GM19324 (cell line): ENCODE results near the gene LGALS1.
"Not testable (repeated sequence)": the region's sequence is repeated elsewhere in the genome, so short reads cannot be mapped to it uniquely, and the experiment has no call there.

Experiments used
- ATAC-seq: cut with Tn5 transposase; IDR thresholded peaks from one replicate; pipeline ENCODE4 v1.9.1; 2021; ENCODE audit warnings: mild to moderate bottlenecking, moderate library complexity; ENCODE audit not compliant: unreplicated experiment, low FRiP score

LGALS1 gene

DNA sequence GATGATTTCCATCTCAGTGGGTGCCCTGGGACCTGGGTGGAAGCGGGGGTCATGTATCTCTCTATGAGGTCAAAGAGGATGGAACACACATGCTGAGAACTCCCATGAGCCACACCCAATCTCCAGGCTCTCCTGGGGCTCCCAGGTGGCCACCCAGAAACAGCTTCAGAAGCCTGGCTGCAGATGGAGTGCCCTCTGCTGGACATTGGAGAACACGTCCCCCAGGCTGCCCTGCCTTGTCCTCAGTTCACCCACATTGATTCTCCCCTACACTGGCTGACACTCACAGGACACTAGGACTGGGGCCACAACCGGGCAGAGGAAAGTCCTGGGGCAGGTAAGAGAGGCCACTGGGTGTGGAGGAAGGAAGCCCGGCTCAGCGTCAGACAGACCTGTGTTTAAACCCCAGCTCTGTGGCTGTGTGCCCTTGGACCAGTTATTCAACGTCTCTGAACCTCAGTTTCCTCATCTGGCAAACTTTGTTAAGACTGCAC is 6.2 kb downstream of the LGALS1 start:
- ATAC-seq, result no peak

DNA sequence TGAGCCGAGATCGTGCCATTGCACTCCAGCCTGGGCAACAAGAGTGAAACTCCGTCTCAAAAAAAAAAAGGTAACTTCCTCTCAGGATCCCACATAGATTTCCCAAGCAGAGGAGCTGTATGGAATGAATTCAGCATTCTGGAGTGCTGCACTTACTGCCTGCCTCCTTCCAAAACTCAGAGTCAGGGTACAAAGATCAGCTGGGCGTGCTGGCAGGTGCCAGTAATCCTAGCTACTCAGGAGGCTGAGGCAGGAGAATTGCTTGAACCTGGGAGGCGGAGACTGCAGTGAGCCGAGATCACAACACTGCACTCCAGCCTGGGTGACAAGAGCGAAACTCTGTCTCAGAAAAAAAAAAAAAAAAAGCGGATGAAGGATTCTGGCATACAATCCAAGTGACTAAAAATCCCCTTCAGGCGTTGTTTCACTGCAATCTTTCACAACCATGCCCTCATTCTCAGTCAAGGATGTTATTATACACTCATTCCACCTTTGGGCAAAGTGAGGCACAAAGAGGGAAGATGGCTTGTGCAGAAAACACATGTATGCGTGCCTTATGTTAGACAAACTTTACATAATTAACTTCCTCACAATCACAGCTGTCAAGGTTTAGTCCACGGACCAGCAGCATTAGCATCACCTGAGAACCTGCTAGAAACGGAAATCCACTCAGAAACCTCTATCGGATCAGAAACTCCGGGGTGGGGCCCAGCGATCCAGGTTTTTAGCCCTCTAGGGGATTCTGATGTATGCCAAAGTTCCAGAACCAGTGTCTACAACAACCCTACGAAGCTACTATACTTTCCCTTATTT is 9.6 kb downstream of the LGALS1 start:
- ATAC-seq, result no peak

- ATAC-seq, result peak; percentile 84
Measured at GRCh38 chr22:37686002-37686982, 10.9 kb downstream of the LGALS1 start, which contains the start of gene NOL12. Gene NOL12 (plus strand): TSS chr22:37686343. CDS start chr22:37686393, 50 bp downstream.

- ATAC-seq, result no peak
Measured at GRCh38 chr22:37690407-37690806, 15.0 kb downstream of the LGALS1 start.

GRCh38 chr22:37690901-37691504 is 15.6 kb downstream of the LGALS1 start:
- no peak for ATAC-seq

DNA sequence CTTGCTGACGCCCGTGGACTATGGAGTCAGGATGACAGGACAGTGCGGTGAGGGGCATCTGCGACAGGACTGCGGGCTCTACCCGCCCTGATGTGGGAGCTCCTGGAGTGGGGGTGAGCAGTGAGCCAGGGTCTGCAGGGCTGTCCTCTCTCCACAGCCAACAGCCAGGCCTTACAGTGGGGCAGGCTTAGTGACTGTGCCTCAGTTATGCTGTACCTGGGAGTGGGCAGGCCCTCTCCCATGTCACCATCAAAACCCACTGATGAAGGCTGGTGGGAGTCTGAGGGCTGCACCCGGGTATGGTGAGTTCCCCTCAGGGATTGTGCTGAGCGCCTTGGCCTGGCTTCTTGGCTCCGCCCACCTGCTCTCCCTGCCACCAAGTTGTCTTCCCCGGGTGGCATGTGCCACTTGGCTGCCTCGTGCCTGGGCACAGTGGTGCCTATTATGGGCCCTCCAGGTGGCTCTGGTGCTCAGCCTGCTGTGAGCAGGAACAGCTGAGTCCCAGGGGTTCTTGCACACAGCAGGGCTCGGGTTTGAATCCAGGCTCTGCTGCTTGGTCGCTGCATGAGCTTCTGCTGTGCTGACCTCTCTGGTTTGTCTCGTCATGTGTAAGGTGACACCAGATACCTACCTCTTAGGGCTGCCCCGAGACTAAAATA is 17.3 kb downstream of the LGALS1 start:
- no peak for ATAC-seq

DNA sequence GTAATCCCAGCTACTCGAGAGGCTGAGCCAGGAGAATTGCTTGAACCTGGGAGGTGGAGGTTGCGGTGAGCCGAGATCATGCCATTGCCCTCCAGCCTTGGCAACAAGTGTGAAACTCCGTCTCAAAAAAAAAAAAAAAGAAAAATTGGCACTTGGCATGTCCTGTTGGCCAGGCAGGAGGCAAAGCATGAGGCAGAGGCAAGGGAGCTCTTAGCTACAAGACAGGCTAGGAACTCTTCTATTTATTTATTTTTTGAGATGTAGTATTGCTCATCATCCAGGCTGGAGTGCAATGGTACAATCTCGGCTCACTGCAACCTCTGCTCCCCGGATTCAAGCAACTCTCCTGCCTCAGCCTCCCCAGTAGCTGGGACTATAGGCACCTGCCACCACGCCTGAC is 18.7 kb downstream of the LGALS1 start:
- ATAC-seq, result not testable (repeated sequence)

DNA sequence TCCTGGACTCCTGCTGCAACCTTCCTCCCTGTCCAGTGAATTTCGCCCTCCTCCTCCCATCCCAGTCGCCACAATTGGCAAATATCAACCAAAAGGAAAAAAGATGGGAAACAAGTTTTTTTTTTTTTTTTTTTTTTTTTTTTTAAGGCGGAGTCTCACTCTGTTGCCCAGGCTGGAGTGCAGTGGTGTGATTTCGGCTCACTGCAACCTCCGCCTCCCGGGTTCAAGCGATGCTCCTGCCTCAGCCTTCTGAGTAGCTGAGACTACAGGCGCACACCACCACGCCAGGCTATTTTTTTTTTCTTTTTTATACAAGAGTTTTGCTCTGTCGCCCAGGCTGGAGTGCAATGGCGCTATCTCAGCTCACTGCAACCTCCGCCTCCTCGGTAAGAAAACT is 20.8 kb downstream of the LGALS1 start:
- not testable (repeated sequence) for ATAC-seq

DNA sequence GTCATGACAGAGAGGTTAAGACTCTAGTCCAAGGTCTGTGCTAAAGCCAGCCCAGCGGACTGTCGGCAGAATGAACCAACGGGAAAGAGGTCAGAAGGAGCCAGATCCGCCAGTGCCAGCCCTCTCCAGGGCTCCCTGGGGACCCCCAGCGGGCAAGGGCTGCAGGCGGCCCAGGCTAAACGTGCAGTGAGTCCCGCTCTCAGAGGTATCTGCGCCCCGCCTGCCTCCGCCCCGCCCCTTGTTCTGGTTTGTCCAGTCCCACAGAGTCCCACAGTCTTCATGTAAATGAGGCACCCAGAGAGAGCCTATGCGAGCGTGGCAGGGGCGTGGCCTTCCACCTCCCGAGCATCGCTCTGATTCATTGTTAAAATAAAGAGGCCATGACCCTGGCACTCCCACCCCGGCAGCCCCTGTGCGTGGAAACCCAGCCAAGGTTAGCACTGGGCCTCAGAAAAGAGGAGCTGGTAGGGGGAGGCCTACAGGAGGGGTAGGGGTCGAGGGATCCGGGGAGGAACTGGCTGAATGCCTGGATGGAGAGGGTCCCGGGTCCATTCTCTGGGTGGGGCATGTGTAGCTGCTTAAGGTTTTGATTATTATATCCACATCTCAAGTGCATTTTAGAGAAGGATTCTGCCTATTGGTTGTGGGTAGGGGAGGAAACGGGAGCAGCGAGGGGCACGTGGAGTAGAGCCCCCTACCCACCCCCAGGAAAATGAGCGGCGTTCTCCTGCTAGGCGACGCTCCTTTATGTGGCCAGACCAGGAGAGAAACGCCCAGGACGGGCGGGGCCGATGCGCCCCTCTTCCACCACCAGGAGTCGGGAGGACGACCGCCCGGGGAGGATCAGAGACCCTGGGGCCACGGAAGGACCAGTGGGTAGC is 21.5 kb downstream of the LGALS1 start, which contains the start of gene TRIOBP:
Gene TRIOBP, plus strand, starts transcription at position 392 of the 881 bp plus-strand sequence. CDS start 4,318 bp downstream, outside the sequence.
- no peak for ATAC-seq

GRCh38 chr22:37697538-37697835 is 22.1 kb downstream of the LGALS1 start:
- no peak for ATAC-seq

DNA sequence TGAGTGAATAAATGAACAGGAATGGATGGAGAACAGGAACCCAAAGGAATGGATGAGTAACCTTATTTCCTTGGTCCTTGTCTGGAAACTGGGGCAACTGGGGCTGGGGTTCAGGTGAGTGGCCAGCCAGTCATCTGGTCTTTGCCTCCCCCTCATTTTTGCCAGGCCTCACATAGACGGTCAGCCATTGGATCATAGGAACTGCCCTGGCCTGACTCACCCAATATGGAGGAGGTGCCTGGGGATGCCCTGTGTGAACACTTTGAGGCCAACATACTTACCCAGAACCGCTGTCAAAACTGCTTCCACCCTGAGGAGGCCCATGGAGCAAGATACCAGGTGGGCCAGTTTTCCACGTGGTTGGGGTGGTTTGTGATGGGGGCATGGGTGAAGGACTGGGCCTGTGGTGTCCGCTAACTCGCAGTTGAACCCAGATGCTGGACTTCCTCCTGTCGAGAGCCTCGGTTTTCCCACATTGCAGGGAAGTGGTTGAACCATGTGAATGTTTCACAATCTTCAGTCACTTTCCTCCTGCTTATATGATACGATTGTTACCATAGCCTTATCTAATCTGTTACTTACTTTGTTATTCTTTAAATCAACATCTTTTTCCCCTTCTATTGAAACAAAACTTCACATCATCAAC is 25.8 kb downstream of the LGALS1 start:
- no peak for ATAC-seq

GRCh38 chr22:37703906-37704305 is 28.5 kb downstream of the LGALS1 start:
- no peak for ATAC-seq

DNA sequence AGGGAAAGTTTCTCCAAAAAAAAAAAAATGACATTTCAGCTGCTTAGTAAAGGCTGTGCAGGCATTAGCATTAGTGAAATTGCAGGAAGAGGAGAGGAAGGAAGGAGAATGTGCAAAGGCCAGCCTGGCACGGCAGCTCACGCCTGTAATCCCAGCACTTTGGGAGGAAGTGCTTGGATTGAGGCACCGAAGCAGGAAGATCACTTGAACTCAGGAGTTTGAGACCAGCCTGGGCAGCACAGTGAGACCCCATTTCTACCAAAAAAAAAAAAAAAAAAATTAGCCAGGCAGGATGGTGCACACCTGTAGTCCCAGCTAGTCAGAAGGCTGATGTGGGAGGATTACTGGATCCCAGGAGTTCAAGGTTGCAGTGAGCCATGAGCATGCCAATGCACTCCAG is 29.2 kb downstream of the LGALS1 start:
- no peak for ATAC-seq

- ATAC-seq, result no peak
Measured at GRCh38 chr22:37705205-37705604, 29.8 kb downstream of the LGALS1 start.

- ATAC-seq, result no peak
Measured at GRCh38 chr22:37708580-37709444, 33.4 kb downstream of the LGALS1 start.

GRCh38 chr22:37709445-37709765 is 34.0 kb downstream of the LGALS1 start:
- no peak for ATAC-seq

- no peak for ATAC-seq
Measured at GRCh38 chr22:37710675-37711074, 35.2 kb downstream of the LGALS1 start.

DNA sequence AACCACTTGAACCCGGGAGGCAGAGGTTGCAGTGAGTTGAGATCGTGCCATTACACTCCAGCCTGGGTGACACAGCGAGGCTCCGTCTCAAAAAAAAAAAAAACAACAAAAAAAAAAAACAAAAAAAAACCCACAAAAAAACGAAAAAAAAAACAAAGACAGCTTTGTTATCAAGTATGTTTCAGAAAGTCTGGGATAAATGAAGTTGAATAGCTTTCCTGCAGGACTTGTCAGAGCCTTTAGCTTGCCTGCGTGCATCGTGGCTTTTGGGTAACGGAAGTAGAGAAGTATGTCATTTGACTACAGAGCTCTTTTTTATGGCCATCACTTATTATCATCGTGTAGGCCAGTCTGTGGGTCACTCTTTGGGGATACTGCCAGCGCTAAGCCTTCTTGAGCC is 36.1 kb downstream of the LGALS1 start:
- no peak for ATAC-seq
